Right atrium auricular region (tissue), 2 donors: Measurements from ENCODE around the gene NUDT7. TPM values are rescaled to one million over a fixed set of nuclear protein-coding genes. Genes with fewer than 3 reads are reported as not detected.

Source experiments
- DNase-seq: peaks from one replicate; pipeline ENCODE4 v3.0.0-alpha.2; 2019; ENCODE audit warnings: low spot score
- H3K27ac ChIP-seq, 2 donors: fragments of 200-600 bp; sonication (generic); 1 replicate in 1 of 2; 2 replicates in 1 of 2; pipeline ENCODE4 v1.5.1; 2016 to 2019
- H3K27me3 ChIP-seq, 2 donors: fragments of 200-600 bp; sonication (generic); one replicate each; pipeline versions ENCODE4 v1.5.1 to v1.6.0; 2017 to 2019
- H3K36me3 ChIP-seq: fragments of 200-600 bp; sonication (generic); one replicate; pipeline ENCODE4 v1.5.1; 2016
- H3K4me1 ChIP-seq, 2 donors: fragments of 200-600 bp; sonication (generic); one replicate each; pipeline versions ENCODE4 v1.5.1 to v1.6.0; 2017 to 2019
- H3K4me3 ChIP-seq, 2 donors: fragments of 200-600 bp; sonication (generic); 1 replicate in 1 of 2; 2 replicates in 1 of 2; pipeline ENCODE4 v1.5.1; 2017 to 2019; ENCODE audit warnings: mild to moderate bottlenecking in 1 of 2, moderate library complexity in 1 of 2
- H3K9me3 ChIP-seq, 2 donors: fragments of 200-600 bp; sonication (generic); one replicate each; pipeline ENCODE4 v1.5.1; 2019
- total RNA-seq, 2 donors: library from RNA; depleted of rRNA; stranded (reverse); fragments of >200 nt; gene quantifications; one replicate each; pipeline ENCODE4 v1.1.0, GENCODE V29; 2016
- TF ChIP-seq, protein P1 (sequence below), 2 donors: fragments of 200-600 bp; sonication (generic); IDR thresholded peaks; one replicate each; pipeline ENCODE4 v1.5.1; 2019; ENCODE audit warnings: antibody characterized with exemption in 2 of 2

Gene NUDT7
- total RNA-seq, 2 donors from 2014 or later: 15.0 to 35.0 TPM

DNA sequence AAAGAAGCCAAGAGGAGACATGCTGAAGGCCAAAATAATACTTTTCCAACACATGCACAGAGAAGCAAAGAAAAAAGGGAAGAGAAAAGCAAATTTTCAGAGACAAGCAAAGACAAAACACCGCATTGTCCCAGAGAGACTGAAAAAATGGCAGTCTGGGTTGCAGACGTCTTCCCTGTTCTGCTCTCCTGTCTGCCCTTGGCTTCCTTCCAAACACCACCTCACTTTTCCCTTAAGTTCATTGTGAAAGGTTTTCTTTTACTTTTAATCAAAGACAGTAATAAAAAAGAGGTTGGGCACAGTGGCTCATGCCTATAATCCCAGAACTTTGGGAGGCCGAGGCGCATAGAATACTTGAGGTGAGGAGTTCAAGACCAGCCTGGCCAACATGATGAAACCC lies 44.9 kb downstream of the NUDT7 start:
- Histone ChIP-seq H3K36me3 (no peaks in the 10 kb centered on the region), H3K9me3 (no peaks in the 10 kb centered on the region), H3K27me3 (no peaks in the 10 kb centered on the region), H3K4me3 (no peak overlapping the region), H3K27ac (no peak overlapping the region), H3K4me1 (peaks cover 0 to 4% of the 10 kb centered on the region in 2 donors)
- DNase-seq: no peak
- TF ChIP-seq, protein P1, sequence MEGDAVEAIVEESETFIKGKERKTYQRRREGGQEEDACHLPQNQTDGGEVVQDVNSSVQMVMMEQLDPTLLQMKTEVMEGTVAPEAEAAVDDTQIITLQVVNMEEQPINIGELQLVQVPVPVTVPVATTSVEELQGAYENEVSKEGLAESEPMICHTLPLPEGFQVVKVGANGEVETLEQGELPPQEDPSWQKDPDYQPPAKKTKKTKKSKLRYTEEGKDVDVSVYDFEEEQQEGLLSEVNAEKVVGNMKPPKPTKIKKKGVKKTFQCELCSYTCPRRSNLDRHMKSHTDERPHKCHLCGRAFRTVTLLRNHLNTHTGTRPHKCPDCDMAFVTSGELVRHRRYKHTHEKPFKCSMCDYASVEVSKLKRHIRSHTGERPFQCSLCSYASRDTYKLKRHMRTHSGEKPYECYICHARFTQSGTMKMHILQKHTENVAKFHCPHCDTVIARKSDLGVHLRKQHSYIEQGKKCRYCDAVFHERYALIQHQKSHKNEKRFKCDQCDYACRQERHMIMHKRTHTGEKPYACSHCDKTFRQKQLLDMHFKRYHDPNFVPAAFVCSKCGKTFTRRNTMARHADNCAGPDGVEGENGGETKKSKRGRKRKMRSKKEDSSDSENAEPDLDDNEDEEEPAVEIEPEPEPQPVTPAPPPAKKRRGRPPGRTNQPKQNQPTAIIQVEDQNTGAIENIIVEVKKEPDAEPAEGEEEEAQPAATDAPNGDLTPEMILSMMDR (IDR thresholded peaks at IDR 0.05): no peak

DNA sequence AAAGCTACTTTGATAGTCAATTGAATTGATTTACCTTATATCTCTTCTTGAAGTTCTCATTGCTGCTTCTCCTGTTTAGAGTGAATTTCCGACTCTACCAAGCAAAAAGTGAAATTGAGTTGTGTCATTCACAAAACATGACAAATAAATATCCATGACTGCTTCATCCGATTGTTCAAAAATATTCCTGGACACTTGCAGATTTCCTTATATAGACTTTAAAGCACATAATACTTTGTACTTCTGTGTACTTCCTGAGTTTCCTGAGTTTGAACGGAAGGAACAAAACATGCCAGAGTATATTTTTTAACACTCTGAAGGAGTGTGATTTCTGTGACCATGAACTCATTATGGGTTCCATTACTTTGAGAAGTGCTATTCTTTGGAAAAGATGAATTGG lies 45.5 kb downstream of the NUDT7 start:
- H3K27me3 ChIP-seq: no peaks in the 10 kb centered on the region
- TF ChIP-seq, protein P1 (IDR thresholded peaks at IDR 0.05): no peak
- no peak overlapping the region for H3K4me3 ChIP-seq
- peaks cover 0 to 4% of the 10 kb centered on the region in 2 donors for H3K4me1 ChIP-seq
- H3K36me3 ChIP-seq: no peaks in the 10 kb centered on the region
- H3K27ac ChIP-seq: no peak overlapping the region
- H3K9me3 ChIP-seq: no peaks in the 10 kb centered on the region
- DNase-seq: no peak

DNA sequence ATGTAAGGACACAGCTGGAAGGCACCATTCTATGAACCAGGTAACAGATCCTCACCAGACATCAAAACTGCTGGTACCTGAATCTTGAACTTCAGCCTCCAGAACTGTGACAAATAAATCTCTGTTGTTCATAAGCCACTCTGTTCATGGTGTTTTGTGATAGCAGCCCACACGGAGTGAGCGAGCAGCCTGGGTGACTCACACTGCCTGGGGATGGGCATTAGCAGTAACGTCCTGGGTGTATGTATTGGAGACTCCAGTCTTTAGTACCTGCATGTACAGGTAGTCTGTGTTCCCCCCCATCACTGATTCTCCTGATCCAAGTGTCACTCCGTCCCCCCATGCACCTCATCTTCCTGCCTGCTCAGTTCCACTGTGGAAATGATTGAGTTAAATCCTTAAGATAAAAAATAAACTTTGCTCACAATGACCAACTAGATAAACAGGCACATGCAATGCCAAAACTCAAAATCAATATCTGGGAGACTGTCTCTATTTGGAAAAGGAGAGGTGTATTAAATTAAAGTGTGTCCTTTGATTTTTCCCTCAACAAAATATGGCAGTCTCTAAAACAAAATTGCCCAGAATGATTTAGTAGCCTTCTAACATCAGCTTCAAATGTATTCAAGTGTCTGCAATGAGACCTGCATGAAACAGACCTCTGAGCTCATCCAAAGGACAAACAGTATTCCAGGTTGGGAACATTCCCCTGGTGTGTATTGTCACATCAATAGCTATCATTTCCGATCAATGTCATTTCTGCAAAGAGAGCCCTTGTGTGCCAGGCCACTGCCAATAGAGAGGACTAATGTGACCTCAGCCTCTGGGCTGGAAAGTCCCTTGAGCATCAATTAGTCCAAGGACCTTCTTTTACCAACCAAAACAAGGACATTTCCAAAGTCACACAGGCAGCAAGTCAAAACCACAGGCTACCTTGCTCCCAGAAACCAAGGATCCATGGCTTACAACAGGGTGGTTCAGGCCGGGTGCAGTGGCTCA lies 53.9 kb downstream of the NUDT7 start:
- no peaks in the 10 kb centered on the region for H3K9me3 ChIP-seq
- no peaks in the 10 kb centered on the region for H3K27me3 ChIP-seq
- H3K4me3 ChIP-seq: no peak overlapping the region
- no peaks in the 10 kb centered on the region for H3K36me3 ChIP-seq
- TF ChIP-seq, protein P1 (IDR thresholded peaks at IDR 0.05): no peak
- no peaks in the 10 kb centered on the region for H3K4me1 ChIP-seq
- DNase-seq: no peak
- H3K27ac ChIP-seq: no peak overlapping the region

DNA sequence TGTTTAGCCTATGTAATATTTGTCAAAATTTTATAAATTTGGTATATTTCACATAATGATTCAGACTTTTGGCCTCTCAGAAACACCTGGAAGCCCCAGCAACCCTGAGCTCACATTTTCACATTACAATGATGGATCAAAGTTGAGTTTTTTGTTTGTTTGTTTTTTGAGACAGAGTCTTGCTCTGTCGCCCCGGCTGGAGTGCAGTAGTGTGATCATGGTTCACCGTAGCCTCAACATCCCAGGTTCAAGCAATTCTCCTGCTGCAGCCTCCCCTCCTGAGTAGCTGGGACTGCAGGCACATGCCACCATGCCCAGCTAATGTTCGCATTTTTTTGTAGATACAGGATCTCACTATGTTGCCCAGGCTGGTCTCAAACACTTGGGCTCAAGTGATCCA lies 55.4 kb downstream of the NUDT7 start:
- Histone ChIP-seq H3K4me1 (no peaks in the 10 kb centered on the region), H3K4me3 (no peak overlapping the region), H3K27me3 (no peaks in the 10 kb centered on the region), H3K36me3 (no peaks in the 10 kb centered on the region), H3K27ac (no peak overlapping the region), H3K9me3 (no peaks in the 10 kb centered on the region)
- TF ChIP-seq, protein P1 (IDR thresholded peaks at IDR 0.05): no peak
- DNase-seq: no peak

DNA sequence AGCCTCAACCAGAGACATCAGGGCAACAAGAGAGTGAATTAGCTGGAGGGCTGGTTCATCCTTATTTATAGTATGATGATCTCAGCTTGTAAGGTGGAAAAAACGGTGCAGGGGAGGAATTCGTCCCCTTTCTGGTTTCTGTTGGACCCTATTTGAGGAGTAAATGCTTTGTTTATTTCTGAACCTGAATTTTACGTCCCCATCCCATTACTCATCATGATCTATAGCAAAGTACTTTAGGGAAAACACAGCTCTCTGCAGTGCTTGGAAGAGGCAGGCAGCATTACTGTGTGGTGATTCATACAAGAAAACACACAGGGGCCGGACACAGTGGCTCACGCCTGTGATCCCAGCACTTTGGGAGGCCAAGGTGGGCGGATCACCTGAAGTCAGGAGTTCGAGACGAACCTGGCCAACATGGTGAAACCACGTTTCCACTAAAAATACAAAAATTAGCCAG lies 58.1 kb downstream of the NUDT7 start:
- no peak overlapping the region for H3K4me3 ChIP-seq
- H3K9me3 ChIP-seq: no peaks in the 10 kb centered on the region
- H3K4me1 ChIP-seq: no peaks in the 10 kb centered on the region
- no peaks in the 10 kb centered on the region for H3K36me3 ChIP-seq
- DNase-seq: no peak
- no peaks in the 10 kb centered on the region for H3K27me3 ChIP-seq
- no peak overlapping the region for H3K27ac ChIP-seq
- TF ChIP-seq, protein P1 (IDR thresholded peaks at IDR 0.05): no peak
